Measurements from ENCODE around the gene CHI3L2.

- TF ChIP-seq CTCF (IDR thresholded peaks at IDR 0.05 in 2 of 3, conservative IDR thresholded peaks at IDR 0.05 in 1 of 3; ENCODE audit: control insufficient read depth in 2 of 3, extremely low read depth in 1 of 3, insufficient read depth in 1 of 3, low read depth in 3 of 3, low read length in 3 of 3): peak in 1 of 3 experiments; percentile 39; a peak in 2 of 6 replicates
- no peak for TF ChIP-seq EZH2 (IDR thresholded peaks at IDR 0.05; ENCODE audit: borderline replicate concordance, control insufficient read depth, low read depth, low read length)
- no peak for TF ChIP-seq ATF2 (IDR thresholded peaks at IDR 0.05; ENCODE audit: low read length)
- peak; percentile 56 for TF ChIP-seq POLR2A (IDR thresholded peaks at IDR 0.05; ENCODE audit: low read depth, low read length)
- no peak for TF ChIP-seq CBX5 (IDR thresholded peaks at IDR 0.05; ENCODE audit: low read depth)
- no peak for TF ChIP-seq NFYA (IDR thresholded peaks at IDR 0.05; ENCODE audit: borderline replicate concordance, low read depth, low read length)
- TF ChIP-seq EP300 (IDR thresholded peaks at IDR 0.05; ENCODE audit: borderline replicate concordance in 1 of 2, control insufficient read depth in 1 of 2, low read depth in 2 of 2, low read length in 2 of 2): no peak; a peak in 1 of 4 replicates
- TF ChIP-seq CHD2 (IDR thresholded peaks at IDR 0.05; ENCODE audit: borderline replicate concordance, low read depth, low read length): peak; percentile 37; the same call in 1 of the 2 replicates
Observed at GRCh38 chr1:111204201-111204982, 23.1 kb upstream of the CHI3L2 start.

Measured in GM12878 (cell line).